GM12878 (cell line): ENCODE data around the gene PPP3CA.

Experiments
- BHLHE40 ChIP-seq, 2 experiments: fragments of 450-650 bp in 1 of 2; IDR thresholded peaks; 2 replicates each; pipeline ENCODE4 v1.6.1; 2011 to 2017; ENCODE audit warnings: low read depth in 2 of 2, borderline replicate concordance in 1 of 2, improper control_type of control experiment in 1 of 2, low read length in 1 of 2, mild to moderate bottlenecking in 1 of 2
- BRCA1 ChIP-seq: IDR thresholded peaks from 2 replicates; pipeline ENCODE4 v1.6.1; 2011; ENCODE audit warnings: low read depth, low read length, improper control_type of control experiment
- CREB1 ChIP-seq: IDR thresholded peaks from 2 replicates; pipeline ENCODE4 v1.6.1; 2012; ENCODE audit warnings: low read depth, mild to moderate bottlenecking, inconsistent platforms
- ETV6 ChIP-seq, 2 experiments: fragments of 450-650 bp in 1 of 2; IDR thresholded peaks in 1 of 2; conservative IDR thresholded peaks in 1 of 2; 2 replicates each; pipeline ENCODE4 v1.6.1; 2014; ENCODE audit warnings: antibody characterized with exemption in 1 of 2, borderline replicate concordance in 1 of 2, low read depth in 1 of 2, mild to moderate bottlenecking in 1 of 2, moderate library complexity in 1 of 2
- FOXK2 ChIP-seq: fragments of 450-650 bp; IDR thresholded peaks from 2 replicates; pipeline ENCODE4 v1.6.1; 2017; ENCODE audit warnings: mild to moderate bottlenecking, moderate library complexity
- HDGF ChIP-seq: fragments of 450-650 bp; IDR thresholded peaks from 2 replicates; pipeline ENCODE4 v1.6.1; 2016; ENCODE audit warnings: antibody characterized with exemption
- JUND ChIP-seq: IDR thresholded peaks from 2 replicates; pipeline ENCODE4 v1.6.1; 2012; ENCODE audit warnings: low read depth, mild to moderate bottlenecking, low read length, improper control_type of control experiment, moderate library complexity
- POLR2AphosphoS5 ChIP-seq: IDR thresholded peaks from 2 replicates; pipeline ENCODE4 v1.6.1; 2011; ENCODE audit warnings: mild to moderate bottlenecking, low read length, inconsistent platforms
- SRF ChIP-seq, 2 experiments: IDR thresholded peaks; 2 replicates each; pipeline ENCODE4 v1.6.1; 2011; ENCODE audit warnings: low read depth in 2 of 2, low read length in 2 of 2, mild to moderate bottlenecking in 1 of 2, moderate library complexity in 1 of 2
- ZBTB33 ChIP-seq: fragments of 450-650 bp; IDR thresholded peaks from 2 replicates; pipeline ENCODE4 v1.6.1; 2017; ENCODE audit warnings: mild to moderate bottlenecking
- ZNF207 ChIP-seq: fragments of 450-650 bp; IDR thresholded peaks from 2 replicates; pipeline ENCODE4 v1.6.1; 2014; ENCODE audit warnings: antibody characterized with exemption, mild to moderate bottlenecking, borderline replicate concordance
- ZNF274 ChIP-seq: IDR thresholded peaks from one replicate; pipeline ENCODE4 v1.8.0; 2011; ENCODE audit not compliant: insufficient read length, insufficient read depth
- TF ChIP-seq, protein P1 (sequence below), 3 experiments: IDR thresholded peaks in 2 of 3; conservative IDR thresholded peaks in 1 of 3; 2 replicates each; pipeline ENCODE4 v1.5.1; 2011; ENCODE audit warnings: low read depth in 3 of 3, low read length in 3 of 3, mild to moderate bottlenecking in 3 of 3, control low read depth in 2 of 3, moderate library complexity in 2 of 3, inconsistent platforms in 1 of 3, mixed read lengths in 1 of 3; ENCODE audit not compliant: control insufficient read depth in 2 of 3, insufficient read depth in 1 of 3; ENCODE audit errors: extremely low read depth in 1 of 3

DNA sequence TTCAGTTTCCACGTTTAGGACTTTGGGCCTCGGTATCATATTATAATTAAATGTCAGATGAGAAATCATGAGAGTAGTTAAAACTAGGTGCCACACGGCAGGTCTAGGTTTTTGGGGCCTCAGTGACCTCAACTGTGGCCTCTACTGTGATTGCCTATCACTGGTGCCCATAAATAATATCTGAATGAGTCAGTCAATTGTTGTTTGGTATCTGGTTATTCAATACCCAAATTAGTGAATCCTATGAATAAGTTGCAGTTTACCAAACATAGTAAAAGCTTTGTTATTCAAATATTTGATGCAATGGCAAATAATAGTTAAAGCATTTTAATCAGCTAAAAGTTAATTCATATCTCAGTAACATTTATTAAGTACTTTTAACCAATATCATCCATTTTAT is 188.8 kb downstream of the PPP3CA start:
- TF ChIP-seq, protein P1, sequence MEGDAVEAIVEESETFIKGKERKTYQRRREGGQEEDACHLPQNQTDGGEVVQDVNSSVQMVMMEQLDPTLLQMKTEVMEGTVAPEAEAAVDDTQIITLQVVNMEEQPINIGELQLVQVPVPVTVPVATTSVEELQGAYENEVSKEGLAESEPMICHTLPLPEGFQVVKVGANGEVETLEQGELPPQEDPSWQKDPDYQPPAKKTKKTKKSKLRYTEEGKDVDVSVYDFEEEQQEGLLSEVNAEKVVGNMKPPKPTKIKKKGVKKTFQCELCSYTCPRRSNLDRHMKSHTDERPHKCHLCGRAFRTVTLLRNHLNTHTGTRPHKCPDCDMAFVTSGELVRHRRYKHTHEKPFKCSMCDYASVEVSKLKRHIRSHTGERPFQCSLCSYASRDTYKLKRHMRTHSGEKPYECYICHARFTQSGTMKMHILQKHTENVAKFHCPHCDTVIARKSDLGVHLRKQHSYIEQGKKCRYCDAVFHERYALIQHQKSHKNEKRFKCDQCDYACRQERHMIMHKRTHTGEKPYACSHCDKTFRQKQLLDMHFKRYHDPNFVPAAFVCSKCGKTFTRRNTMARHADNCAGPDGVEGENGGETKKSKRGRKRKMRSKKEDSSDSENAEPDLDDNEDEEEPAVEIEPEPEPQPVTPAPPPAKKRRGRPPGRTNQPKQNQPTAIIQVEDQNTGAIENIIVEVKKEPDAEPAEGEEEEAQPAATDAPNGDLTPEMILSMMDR (IDR thresholded peaks at IDR 0.05 in 2 of 3, conservative IDR thresholded peaks at IDR 0.05 in 1 of 3; ENCODE audit: control insufficient read depth in 2 of 3, extremely low read depth in 1 of 3, insufficient read depth in 1 of 3, low read depth in 3 of 3, low read length in 3 of 3) = no peak
- no peak for TF ChIP-seq ZBTB33
- TF ChIP-seq SRF (IDR thresholded peaks at IDR 0.05; ENCODE audit: low read depth in 2 of 2, low read length in 2 of 2) = no peak
- TF ChIP-seq HDGF = no peak
- TF ChIP-seq CREB1 = no peak
- TF ChIP-seq POLR2AphosphoS5 = no peak
- TF ChIP-seq BRCA1 = no peak
- TF ChIP-seq JUND = no peak
- no peak for TF ChIP-seq BHLHE40 (IDR thresholded peaks at IDR 0.05; ENCODE audit: borderline replicate concordance in 1 of 2, low read depth in 2 of 2, low read length in 1 of 2)
- no peak for TF ChIP-seq ETV6 (conservative IDR thresholded peaks at IDR 0.05 in 1 of 2, IDR thresholded peaks at IDR 0.05 in 1 of 2; ENCODE audit: borderline replicate concordance in 1 of 2, low read depth in 1 of 2)
- TF ChIP-seq ZNF274 = no peak
- no peak for TF ChIP-seq FOXK2
- no peak for TF ChIP-seq ZNF207
